Transverse colon (tissue), 4 donors: Measurements from ENCODE around the gene SLC39A3.

ENCODE experiments used
- CTCF ChIP-seq, 5 experiments: fragments of 200-600 bp in 3 of 5; fragments of 450-650 bp in 2 of 5; sonication (generic) in 3 of 5; IDR thresholded peaks; 1 replicate in 2 of 5; 2 replicates in 3 of 5; pipeline ENCODE4 v1.5.1; 2016 to 2017; ENCODE audit warnings: antibody characterized with exemption in 5 of 5, inconsistent platforms in 3 of 5, mild to moderate bottlenecking in 2 of 5, moderate library complexity in 1 of 5
- EP300 ChIP-seq: sonication (generic); formaldehyde crosslinking; IDR thresholded peaks from one replicate; pipeline ENCODE4 v1.6.1; 2017; ENCODE audit warnings: antibody characterized with exemption, low read depth
- POLR2AphosphoS5 ChIP-seq, 3 donors: sonication (generic); formaldehyde crosslinking; IDR thresholded peaks; one replicate each; pipeline ENCODE4 v1.6.1; 2016; ENCODE audit warnings: antibody characterized with exemption in 3 of 3

GRCh38 chr19:2764945-2765344 lies 25.1 kb upstream of the SLC39A3 start:
- TF ChIP-seq CTCF (IDR thresholded peaks at IDR 0.05), result no peak
- no peak for TF ChIP-seq POLR2AphosphoS5 (IDR thresholded peaks at IDR 0.05)
- no peak for TF ChIP-seq EP300
